ENCODE results near the gene ISOC2.
A peak's percentile ranks its signal among the peaks of the same experiment; 100 is the strongest.

ISOC2 gene

DNA sequence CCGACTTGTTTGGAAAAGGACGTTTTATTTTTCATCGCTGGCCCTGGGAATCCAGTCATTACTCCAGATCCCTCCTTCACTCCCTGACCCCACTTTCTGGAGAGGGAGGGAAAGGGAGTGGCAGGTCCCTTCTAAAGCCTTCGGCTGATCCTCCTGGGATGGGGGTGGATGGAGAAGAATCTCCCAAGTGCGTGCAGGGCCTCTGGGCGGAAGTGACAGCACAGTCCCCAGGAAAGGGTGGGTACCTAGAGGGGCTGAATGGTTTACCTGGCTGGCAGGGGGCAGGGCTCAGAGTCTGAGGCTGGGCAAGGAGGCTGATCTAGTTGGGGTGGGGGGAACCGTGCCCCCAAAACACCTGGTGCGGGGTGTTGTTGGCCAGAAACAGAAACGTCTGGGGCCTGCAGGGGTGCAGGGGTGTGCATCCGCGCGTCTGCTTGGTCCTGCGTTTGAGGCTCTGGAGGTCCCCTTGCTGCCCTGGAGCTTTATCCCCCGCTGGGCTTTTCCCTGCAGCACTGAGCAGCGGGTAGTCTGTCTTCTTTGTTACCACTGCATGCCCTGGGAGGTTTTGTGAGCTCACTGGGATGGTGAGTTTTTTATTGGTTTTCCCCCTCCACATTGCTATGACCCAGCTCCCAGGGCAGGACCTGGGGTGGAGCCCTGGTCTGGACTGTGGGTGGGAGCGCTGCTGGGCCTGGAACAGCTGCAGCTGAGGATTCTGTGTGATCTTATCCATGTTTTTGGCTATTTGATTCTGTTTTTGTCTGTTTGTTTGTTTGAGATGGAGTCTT is 12.0 kb upstream of the ISOC2 start:
- H3K9ac ChIP-seq (ENCODE audit: low read depth, low read length): peak overlapping the region; percentile 48; the same call in 1 of the 2 replicates
- WGBS: 40% methylated on average over 16 of the region's 16 CpGs
- H3K9me3 ChIP-seq (ENCODE audit: insufficient read depth, low read depth, low read length): no peaks in the 10 kb centered on the region
- H3K27ac ChIP-seq (ENCODE audit: low read depth, low read length): peak overlapping the region; percentile 52; the same call in 1 of the 2 replicates
- H3K4me3 ChIP-seq (ENCODE audit: low read length): no peak overlapping the region
- peaks cover 11% of the 10 kb centered on the region for H3K4me1 ChIP-seq (ENCODE audit: insufficient read depth, low read length)
- H3K36me3 ChIP-seq (ENCODE audit: insufficient read depth, low read length): no peaks in the 10 kb centered on the region
- no peaks in the 10 kb centered on the region for H3K27me3 ChIP-seq (ENCODE audit: insufficient read depth, low read length)

DNA sequence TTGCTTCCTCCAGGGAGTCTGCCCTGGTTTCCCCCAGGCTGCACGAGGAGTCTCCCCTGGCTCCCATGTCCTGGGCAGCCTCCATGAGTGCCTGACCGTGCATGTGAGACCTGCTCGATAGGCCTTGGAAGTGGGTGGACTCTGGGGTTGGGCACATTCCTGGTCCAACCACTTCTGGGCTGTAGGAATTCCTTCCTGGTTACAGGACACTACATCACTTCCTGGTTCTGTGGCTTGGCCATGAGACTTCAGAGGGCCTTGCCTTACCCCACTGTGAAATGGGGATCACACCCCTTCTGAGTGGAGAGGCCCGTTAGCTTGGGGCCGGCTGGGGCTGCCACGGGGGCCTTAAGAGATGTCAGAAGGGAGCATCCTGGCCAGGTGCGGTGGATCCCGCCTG is 11.0 kb upstream of the ISOC2 start:
- 91% methylated on average over 8 of the region's 8 CpGs for WGBS
- H3K27ac ChIP-seq (ENCODE audit: low read depth, low read length): no peak overlapping the region
- H3K9me3 ChIP-seq (ENCODE audit: insufficient read depth, low read depth, low read length): no peaks in the 10 kb centered on the region
- peaks cover 11% of the 10 kb centered on the region for H3K4me1 ChIP-seq (ENCODE audit: insufficient read depth, low read length)
- H3K27me3 ChIP-seq (ENCODE audit: insufficient read depth, low read length): no peaks in the 10 kb centered on the region
- no peak overlapping the region for H3K9ac ChIP-seq (ENCODE audit: low read depth, low read length)
- no peak overlapping the region for H3K4me3 ChIP-seq (ENCODE audit: low read length)
- no peaks in the 10 kb centered on the region for H3K36me3 ChIP-seq (ENCODE audit: insufficient read depth, low read length)

DNA sequence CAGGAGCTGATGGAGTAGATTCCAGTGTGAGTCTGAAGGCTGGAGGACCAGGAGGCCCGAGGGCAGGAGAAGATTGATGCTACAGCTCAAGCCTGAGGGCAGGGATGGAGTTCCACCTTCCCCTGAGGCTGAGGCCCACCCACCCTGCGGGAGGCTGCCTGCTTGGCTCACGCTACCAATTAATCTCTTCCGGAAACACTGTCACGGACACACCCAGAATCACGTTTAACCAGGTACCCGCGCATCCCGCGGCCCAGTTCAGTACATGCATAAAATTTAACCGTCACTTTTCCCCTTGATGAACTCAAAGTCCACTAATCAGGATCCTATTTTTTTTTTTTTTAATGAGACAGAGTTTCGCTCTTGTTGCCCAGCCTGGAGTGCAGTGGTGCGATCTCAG is 9.8 kb upstream of the ISOC2 start:
- H3K4me1 ChIP-seq (ENCODE audit: insufficient read depth, low read length): peaks cover 11% of the 10 kb centered on the region
- no peaks in the 10 kb centered on the region for H3K36me3 ChIP-seq (ENCODE audit: insufficient read depth, low read length)
- H3K27me3 ChIP-seq (ENCODE audit: insufficient read depth, low read length): peaks cover 3% of the 10 kb centered on the region; the same call in 1 of the 2 replicates
- no peak overlapping the region for H3K27ac ChIP-seq (ENCODE audit: low read depth, low read length)
- no peak overlapping the region for H3K4me3 ChIP-seq (ENCODE audit: low read length)
- 93% methylated on average over 13 of the region's 13 CpGs for WGBS
- H3K9me3 ChIP-seq (ENCODE audit: insufficient read depth, low read depth, low read length): no peaks in the 10 kb centered on the region
- H3K9ac ChIP-seq (ENCODE audit: low read depth, low read length): no peak overlapping the region

DNA sequence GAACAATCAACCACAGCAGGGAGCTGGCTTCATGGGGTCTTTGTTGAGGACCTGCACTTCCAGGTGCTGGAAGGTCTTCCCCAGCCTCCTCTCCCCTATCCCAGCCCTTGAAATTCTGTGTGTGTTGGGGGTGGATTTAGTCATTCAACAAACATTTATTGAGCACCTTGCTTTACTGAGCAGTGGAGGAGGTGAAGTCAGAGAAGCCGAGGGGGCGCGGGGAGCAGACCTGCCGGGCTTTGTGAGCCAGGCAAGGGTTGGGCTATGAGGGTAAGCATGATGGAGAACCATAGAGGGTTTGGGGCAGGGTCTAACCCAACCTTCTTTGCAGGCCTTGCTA is 6.6 kb upstream of the ISOC2 start:
- Histone ChIP-seq H3K27ac (ENCODE audit: low read depth, low read length) (no peak overlapping the region), H3K9ac (ENCODE audit: low read depth, low read length) (no peak overlapping the region), H3K4me3 (ENCODE audit: low read length) (no peak overlapping the region), H3K4me1 (ENCODE audit: insufficient read depth, low read length) (peaks cover 6% of the 10 kb centered on the region), H3K9me3 (ENCODE audit: insufficient read depth, low read depth, low read length) (no peaks in the 10 kb centered on the region), H3K27me3 (ENCODE audit: insufficient read depth, low read length) (peaks cover 19% of the 10 kb centered on the region), H3K36me3 (ENCODE audit: insufficient read depth, low read length) (no peaks in the 10 kb centered on the region)
- 16% methylated on average over 4 of the region's 4 CpGs for WGBS

DNA sequence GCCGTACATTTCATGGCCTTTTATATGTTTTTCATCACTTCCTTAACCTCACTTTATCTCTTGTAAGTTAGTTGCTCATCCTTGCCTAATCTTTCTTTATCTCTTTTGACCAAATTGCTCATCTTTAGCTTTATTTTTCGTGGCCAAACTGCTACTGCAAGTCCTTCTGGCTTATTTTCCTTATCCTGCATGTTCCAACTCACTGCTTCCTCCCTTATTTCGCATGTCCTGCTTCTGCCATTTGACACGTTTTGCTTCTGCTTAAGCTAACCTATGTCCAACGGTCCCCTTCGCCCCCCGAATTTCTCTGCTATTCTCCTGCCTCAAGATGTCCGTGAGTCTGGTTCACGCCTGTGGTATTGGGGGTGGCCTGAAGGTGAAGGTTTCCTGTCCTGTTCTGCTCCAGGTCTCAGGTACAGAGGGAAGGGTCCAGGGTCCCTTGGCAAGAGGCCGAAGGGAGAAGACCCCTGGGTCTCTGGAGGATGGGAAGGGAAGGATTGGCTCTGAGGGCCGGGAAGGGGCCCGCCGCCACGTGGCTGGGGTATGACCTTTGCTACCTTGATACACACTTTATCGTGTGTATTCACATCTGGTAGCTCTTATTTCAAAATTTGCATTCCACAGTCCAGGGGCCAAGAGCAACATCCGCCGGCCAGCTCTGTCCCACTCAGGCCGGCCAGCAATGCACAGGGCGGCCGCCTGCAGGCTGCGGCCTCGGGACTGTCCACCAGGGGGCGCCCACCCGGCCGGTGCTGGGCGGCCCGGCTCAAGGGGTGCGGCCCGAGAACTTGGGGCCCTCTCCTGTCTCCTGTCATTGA is 6.0 kb upstream of the ISOC2 start:
- no peaks in the 10 kb centered on the region for H3K36me3 ChIP-seq (ENCODE audit: insufficient read depth, low read length)
- no peak overlapping the region for H3K27ac ChIP-seq (ENCODE audit: low read depth, low read length)
- no peaks in the 10 kb centered on the region for H3K9me3 ChIP-seq (ENCODE audit: insufficient read depth, low read depth, low read length)
- no peak overlapping the region for H3K9ac ChIP-seq (ENCODE audit: low read depth, low read length)
- H3K4me1 ChIP-seq (ENCODE audit: insufficient read depth, low read length): peaks cover 5% of the 10 kb centered on the region; the same call in 1 of the 2 replicates
- 43% methylated on average over 29 of the region's 29 CpGs for WGBS
- no peak overlapping the region for H3K4me3 ChIP-seq (ENCODE audit: low read length)
- H3K27me3 ChIP-seq (ENCODE audit: insufficient read depth, low read length): peaks cover 19% of the 10 kb centered on the region

DNA sequence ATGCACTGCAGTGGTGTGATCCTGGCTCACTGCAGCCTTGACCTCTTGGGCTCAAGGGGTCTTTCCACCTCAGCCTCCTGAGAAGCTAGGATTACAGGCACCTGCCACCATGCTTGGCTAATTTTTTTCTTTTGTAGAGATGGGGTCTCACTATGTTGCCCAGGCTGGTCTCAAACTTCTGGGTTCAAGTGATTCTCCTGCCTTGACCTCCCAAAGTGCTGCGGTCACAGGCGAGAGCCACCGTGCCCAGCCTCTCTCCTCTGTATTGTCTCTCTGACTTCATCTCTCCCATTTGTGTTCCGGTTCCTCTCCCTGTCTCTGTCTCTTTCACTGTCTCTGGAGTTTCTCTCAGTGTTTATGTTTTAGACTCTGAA is 4.8 kb upstream of the ISOC2 start:
- Histone ChIP-seq H3K9me3 (ENCODE audit: insufficient read depth, low read depth, low read length) (no peaks in the 10 kb centered on the region), H3K4me3 (ENCODE audit: low read length) (no peak overlapping the region), H3K27me3 (ENCODE audit: insufficient read depth, low read length) (peaks cover 19% of the 10 kb centered on the region), H3K9ac (ENCODE audit: low read depth, low read length) (no peak overlapping the region), H3K4me1 (ENCODE audit: insufficient read depth, low read length) (peaks cover 5% of the 10 kb centered on the region; the same call in 1 of the 2 replicates), H3K36me3 (ENCODE audit: insufficient read depth, low read length) (no peaks in the 10 kb centered on the region), H3K27ac (ENCODE audit: low read depth, low read length) (no peak overlapping the region)
- WGBS: 80% methylated on average over 4 of the region's 4 CpGs

DNA sequence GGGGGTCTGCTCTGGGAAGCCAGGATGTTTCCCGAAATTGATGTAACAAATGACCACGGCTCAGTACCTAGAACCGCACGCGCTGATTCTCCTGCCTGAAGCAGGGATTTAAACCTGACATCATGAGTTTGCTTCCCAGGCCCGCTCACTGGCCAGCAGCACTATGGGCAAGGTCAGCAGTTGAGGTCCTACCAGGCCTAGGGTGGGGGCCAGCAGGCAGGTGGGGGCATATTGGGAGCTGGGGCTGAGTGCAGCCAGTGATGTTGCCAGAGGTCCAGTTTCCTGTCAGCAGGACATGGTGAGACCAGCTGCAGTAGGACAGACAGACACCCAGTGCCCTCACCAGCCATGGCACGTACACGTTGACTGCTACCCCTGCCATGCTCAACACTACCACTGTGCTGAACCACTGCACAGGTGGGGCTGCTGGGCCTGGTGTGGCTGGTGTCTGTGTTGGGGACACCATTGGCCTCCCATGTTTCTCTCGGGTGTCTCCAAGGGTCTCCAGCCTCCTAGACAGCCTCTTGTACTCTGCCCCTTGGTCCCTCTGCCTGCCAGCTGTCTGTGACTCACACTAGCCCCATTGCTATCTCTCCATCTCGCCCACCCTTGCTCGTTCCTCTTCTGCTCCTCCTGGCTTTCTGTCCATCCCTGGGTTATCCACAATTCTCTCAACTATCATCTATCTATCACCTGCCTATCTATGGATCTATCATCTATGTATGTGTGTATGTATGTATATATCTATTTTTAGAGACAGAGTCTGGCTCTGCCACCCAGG is 4.2 kb upstream of the ISOC2 start:
- WGBS: 77% methylated on average over 11 of the region's 11 CpGs
- no peaks in the 10 kb centered on the region for H3K36me3 ChIP-seq (ENCODE audit: insufficient read depth, low read length)

GRCh38 chr19:55464662-55465054 is 3.2 kb upstream of the ISOC2 start, which contains the start of gene C19orf85:
Gene C19orf85, minus strand, starts transcription at chr19:55464751. Its CDS starts 197 bp downstream, at chr19:55464554.
- H3K27ac ChIP-seq (ENCODE audit: low read depth, low read length): peak within 1 kb of the TSS; percentile 33; the same call in 1 of the 2 replicates
- H3K4me1 ChIP-seq (ENCODE audit: insufficient read depth, low read length): peaks cover 15% of the 10 kb centered on the region
- 5% methylated on average over 13 of the region's 14 CpGs for WGBS
- peak within 1 kb of the TSS; percentile 23; the same call in 1 of the 2 replicates for H3K4me3 ChIP-seq (ENCODE audit: low read length)
- H3K27me3 ChIP-seq (ENCODE audit: insufficient read depth, low read length): peaks cover 19% of the 10 kb centered on the region
- peak within 1 kb of the TSS; percentile 33; the same call in 1 of the 2 replicates for H3K9ac ChIP-seq (ENCODE audit: low read depth, low read length)
- no peaks in the 10 kb centered on the region for H3K36me3 ChIP-seq (ENCODE audit: insufficient read depth, low read length)
- H3K9me3 ChIP-seq (ENCODE audit: insufficient read depth, low read depth, low read length): no peaks in the 10 kb centered on the region

More for the DNA sequence above, 4.2 kb upstream of the ISOC2 start:
- peaks cover 19% of the 10 kb centered on the region for H3K27me3 ChIP-seq (ENCODE audit: insufficient read depth, low read length)
- no peak overlapping the region for H3K27ac ChIP-seq (ENCODE audit: low read depth, low read length)
- no peak overlapping the region for H3K9ac ChIP-seq (ENCODE audit: low read depth, low read length)
- H3K4me3 ChIP-seq (ENCODE audit: low read length): no peak overlapping the region
- peaks cover 5% of the 10 kb centered on the region; the same call in 1 of the 2 replicates for H3K4me1 ChIP-seq (ENCODE audit: insufficient read depth, low read length)
- no peaks in the 10 kb centered on the region for H3K9me3 ChIP-seq (ENCODE audit: insufficient read depth, low read depth, low read length)

GRCh38 chr19:55464039-55464661 is 2.7 kb upstream of the ISOC2 start:
- H3K36me3 ChIP-seq (ENCODE audit: insufficient read depth, low read length): no peaks in the 10 kb centered on the region
- peak overlapping the region; percentile 23; the same call in 1 of the 2 replicates for H3K4me3 ChIP-seq (ENCODE audit: low read length)
- peak overlapping the region; percentile 33; the same call in 1 of the 2 replicates for H3K27ac ChIP-seq (ENCODE audit: low read depth, low read length)
- H3K4me1 ChIP-seq (ENCODE audit: insufficient read depth, low read length): peaks cover 16% of the 10 kb centered on the region
- 30% methylated on average over 21 of the region's 23 CpGs for WGBS
- peaks cover 19% of the 10 kb centered on the region for H3K27me3 ChIP-seq (ENCODE audit: insufficient read depth, low read length)
- peak overlapping the region; percentile 33; the same call in 1 of the 2 replicates for H3K9ac ChIP-seq (ENCODE audit: low read depth, low read length)
- H3K9me3 ChIP-seq (ENCODE audit: insufficient read depth, low read depth, low read length): no peaks in the 10 kb centered on the region

DNA sequence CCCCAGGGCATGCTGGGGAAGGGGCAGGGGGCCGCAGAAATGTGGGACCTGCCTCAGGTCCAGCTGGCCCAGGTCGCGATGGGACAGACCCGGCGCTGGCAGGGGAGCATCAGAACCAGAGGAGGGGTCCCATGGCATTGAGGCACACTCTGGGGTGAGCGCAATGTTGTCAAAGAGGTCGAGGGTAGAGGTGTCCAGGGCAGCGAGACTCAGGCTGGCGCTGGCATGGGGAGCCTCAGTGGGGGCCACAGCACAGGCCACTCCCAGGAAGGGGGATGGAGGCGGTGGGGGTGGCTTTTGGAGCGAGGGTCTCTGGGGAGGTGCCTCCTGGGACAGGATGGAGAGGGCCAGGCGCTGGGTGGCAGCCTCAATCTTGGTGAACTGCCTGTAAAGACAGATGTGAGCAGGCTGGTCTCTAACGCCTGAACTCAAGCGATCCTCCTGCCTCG is 2.2 kb upstream of the ISOC2 start:
- Histone ChIP-seq H3K36me3 (ENCODE audit: insufficient read depth, low read length) (no peaks in the 10 kb centered on the region), H3K9me3 (ENCODE audit: insufficient read depth, low read depth, low read length) (no peaks in the 10 kb centered on the region), H3K27ac (ENCODE audit: low read depth, low read length) (no peak overlapping the region), H3K9ac (ENCODE audit: low read depth, low read length) (no peak overlapping the region), H3K4me3 (ENCODE audit: low read length) (peak overlapping the region; percentile 23; the same call in 1 of the 2 replicates), H3K27me3 (ENCODE audit: insufficient read depth, low read length) (peaks cover 19% of the 10 kb centered on the region), H3K4me1 (ENCODE audit: insufficient read depth, low read length) (peaks cover 16% of the 10 kb centered on the region)
- WGBS: 43% methylated on average over 15 of the region's 15 CpGs

Data from HUES64 (cell line).